NCI-H82 (cell line): ENCODE measurements around the gene OPA1.
"Not testable (repeated sequence)": the region's sequence is repeated elsewhere in the genome, so short reads cannot be mapped to it uniquely, and the experiment has no call there.

ENCODE experiments used
- DNase-seq: peaks from one replicate; lab custom pipeline; 2025; lab: John Stamatoyannopoulos, UW

The OPA1 gene

DNA sequence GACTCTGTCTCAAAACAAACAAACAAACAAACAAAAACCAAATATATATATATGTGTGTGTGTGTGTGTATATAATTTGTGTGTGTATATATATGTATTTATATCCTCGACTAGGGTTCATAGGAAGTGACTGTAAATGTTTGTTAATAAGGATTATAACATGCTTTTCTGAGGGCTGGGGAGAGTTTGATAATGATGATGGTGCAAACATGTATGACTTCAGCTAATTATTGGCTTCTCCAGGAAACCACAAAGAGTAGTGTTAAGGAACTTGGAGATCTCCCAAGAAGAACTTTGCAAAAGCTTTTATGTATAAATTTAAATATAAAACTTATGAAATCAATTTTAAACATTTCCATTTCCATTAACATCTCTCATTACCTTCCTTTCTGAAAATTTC, 3.9 kb upstream of the OPA1 start:
- DNase-seq: no peak

- no peak for DNase-seq
Observed at GRCh38 chr3:193589616-193590015, 3.4 kb upstream of the OPA1 start.

- DNase-seq: no peak
Observed at GRCh38 chr3:193590088-193590856, 2.7 kb upstream of the OPA1 start.

DNA sequence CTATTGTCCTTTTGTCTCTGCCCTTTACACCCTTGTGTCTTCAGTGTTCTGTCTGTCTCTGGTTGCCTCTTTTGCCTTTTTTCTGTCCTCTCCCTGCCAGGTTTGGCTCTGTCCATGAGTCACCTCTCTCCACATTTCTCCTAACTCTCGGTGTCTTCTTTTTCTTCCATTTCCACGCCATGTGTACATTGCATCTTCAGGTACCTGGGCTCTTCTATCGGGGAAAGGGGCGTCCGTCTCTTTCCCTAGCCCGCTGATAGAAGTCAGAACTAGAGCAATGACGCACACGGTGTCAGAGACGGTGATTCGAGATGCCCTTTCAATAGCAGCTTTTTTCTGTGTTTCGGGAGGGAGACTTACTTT, 641 bp downstream of the OPA1 start:
- DNase-seq: peak; percentile 62

- no peak for DNase-seq
Observed at GRCh38 chr3:193594946-193595689, 2.1 kb downstream of the OPA1 start.

GRCh38 chr3:193595939-193596487, 3.0 kb downstream of the OPA1 start:
- DNase-seq: no peak

GRCh38 chr3:193598202-193598601, 5.2 kb downstream of the OPA1 start:
- DNase-seq: no peak

DNA sequence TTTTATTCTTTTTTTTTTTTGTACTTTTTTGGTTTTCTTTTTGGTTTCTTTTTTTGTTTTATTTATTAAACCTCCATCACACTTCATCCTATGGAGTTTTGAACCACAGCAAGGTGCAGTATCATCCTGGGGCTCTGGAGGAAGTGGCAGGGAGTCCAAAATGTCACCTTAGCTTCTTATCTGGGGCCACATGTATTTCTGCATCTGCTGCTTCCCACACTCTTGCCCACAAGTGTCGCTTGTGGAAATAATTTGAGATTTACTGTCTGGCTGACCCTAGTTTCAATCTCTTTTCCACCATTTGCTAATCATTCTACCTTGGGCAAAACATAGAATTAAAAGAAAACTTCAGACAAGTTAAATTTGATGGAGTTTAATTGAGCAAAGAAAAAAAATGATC, 6.4 kb downstream of the OPA1 start:
- DNase-seq: no peak

DNA sequence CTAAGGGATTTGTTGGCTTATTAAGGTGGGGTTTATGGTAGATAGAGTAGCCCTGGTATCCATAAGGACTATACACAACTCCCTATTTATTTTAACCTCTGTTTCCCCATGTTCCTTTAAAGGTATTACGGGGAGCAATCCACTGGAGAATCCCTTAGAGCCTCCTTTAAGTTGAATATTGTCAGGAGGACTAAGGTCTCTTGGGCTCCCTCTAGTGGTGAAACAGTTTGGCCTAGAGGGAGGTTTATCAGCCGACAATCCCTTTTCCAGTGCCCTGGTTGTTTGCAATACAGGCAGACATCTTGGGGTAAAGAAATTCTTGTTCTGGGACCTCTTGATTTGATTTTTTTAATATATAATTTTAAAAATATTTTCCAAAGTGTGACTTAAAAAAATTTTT, 12.9 kb downstream of the OPA1 start:
- peak; percentile 95 for DNase-seq

- DNase-seq: not testable (repeated sequence)
Observed at GRCh38 chr3:193606892-193607291, 13.9 kb downstream of the OPA1 start.

DNA sequence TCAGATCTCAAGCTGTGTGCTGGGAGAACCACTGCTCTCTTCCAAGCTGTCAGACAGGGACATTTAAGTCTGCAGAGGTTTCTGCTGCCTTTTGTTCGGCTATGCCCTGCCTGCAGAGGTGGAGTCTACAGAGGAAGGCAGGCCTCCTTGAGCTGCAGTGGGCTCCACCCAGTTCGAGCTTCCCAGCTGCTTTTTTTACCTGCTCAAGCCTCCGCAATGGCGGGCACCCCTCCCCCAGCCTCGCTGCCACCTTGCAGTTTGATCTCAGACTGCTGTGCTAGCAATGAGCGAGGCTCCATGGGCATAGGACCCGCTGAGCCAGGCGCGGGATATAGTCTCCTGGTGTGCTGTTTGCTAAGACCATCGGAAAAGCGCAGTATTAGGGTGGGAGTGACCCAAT, 17.5 kb downstream of the OPA1 start:
- not testable (repeated sequence) for DNase-seq

GRCh38 chr3:193614430-193614829, 21.4 kb downstream of the OPA1 start:
- DNase-seq: no peak

GRCh38 chr3:193617628-193618027, 24.6 kb downstream of the OPA1 start:
- no peak for DNase-seq

- peak; percentile 58 for DNase-seq
Observed at GRCh38 chr3:193620057-193620456, 27.0 kb downstream of the OPA1 start.

GRCh38 chr3:193620650-193621049, 27.6 kb downstream of the OPA1 start:
- DNase-seq: no peak

DNA sequence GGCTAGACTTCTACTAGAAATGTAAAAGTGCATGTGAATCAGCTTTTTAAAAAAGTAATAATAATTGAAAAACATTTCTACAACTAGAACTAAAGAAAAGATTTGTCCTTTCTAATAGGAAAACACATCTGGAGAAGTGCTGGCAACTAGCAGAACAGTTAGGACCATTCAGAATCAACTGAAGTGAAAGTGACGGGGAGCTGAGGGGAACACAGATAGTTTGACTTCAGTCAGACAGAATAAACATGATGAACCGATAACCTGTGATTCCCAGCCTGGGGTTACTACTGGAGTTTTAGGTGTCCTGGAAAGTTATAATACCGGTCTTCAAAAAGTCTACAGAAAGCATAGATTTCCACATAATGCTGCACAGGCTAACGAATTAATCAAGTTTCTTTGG, 28.1 kb downstream of the OPA1 start:
- DNase-seq: no peak

- DNase-seq: no peak
Observed at GRCh38 chr3:193630005-193630404, 37.0 kb downstream of the OPA1 start.

DNA sequence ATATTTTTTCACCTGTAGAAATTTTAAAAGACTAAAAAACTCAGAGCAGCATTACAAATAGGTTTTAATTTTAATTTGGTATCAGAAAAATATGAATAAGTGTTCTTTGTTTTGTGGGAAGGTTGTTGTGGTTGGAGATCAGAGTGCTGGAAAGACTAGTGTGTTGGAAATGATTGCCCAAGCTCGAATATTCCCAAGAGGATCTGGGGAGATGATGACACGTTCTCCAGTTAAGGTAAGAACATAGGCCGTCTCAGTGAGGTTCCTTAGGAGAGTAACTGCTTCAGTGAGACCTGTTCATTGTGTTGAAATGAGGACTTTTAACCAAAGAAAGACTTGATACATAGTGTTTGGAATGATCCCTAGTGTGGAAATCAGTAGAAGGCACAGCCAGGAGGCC, 44.8 kb downstream of the OPA1 start:
- DNase-seq: no peak

- DNase-seq: no peak
Observed at GRCh38 chr3:193638833-193639232, 45.8 kb downstream of the OPA1 start.

DNA sequence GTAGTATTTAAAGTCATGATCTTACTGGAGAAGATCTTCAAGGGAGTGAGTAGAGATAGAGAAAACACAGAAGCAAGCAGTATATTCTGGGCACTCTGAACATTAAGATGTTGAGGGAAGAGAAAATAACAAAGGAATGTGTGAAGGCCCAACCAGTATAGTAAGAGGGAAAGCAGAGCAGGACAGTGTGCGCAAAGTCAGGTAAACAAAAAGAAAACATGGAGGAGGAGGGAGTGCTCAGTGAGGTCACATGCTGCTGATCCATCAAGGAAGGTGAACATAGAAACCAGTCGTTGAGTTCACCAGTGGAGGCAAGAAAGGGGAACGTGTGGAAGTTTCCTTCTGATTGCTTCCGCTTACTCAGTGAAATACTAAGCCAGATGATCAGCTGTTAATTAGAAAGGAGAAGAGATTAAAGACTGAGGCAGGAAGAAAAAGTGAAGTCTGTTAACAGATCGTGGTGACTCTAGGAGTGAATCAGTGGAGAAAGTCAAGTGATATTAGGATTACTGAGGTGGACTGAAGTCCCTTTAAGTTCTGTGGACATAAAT, 47.2 kb downstream of the OPA1 start:
- peak; percentile 34 for DNase-seq

- no peak for DNase-seq
Observed at GRCh38 chr3:193640728-193641439, 47.9 kb downstream of the OPA1 start.

DNA sequence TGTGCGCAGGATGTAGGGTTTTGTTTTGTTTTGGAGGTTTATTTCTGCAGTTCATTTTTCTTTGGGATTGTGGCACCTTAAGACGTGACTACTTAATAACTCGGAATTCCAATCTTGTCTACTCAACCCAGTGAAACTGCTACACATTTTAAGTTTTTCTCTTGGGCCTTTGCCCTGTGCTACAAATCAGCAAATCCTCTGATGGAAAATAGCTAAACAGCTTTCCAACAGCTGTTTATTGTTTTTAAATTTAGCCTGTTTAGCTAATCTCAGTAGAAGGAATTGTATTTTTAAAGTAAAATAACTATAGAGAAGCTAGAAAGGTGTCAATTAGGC, 48.4 kb downstream of the OPA1 start:
- no peak for DNase-seq

DNA sequence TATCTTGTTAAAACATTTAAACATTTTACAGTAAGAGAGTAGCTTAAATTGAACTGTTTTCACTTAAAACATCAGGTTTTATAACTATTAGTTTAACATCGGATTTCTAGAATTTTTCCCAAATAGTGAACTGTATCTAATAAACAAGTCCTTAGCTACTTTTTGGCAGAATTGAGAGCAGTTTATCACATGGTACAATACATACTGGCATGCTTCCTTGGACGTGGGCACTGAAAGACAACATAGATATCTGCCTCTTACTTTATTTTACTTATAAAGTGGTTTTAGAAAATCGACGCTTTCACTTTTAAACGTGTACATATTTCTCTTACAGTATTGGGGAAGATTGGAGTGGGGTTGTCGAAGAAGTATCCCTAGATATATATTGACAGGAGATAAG, 52.8 kb downstream of the OPA1 start:
- no peak for DNase-seq
